Upper lobe of right lung (tissue), 1 donor: ENCODE results near the gene SEC61A2. TPM values are rescaled to one million over a fixed set of nuclear protein-coding genes. Genes with fewer than 3 reads are reported as not detected.
"Not testable (repeated sequence)": the region's sequence is repeated elsewhere in the genome, so short reads cannot be mapped to it uniquely, and the experiment has no call there.

Experiments used
- ATAC-seq: fragments of 200-7000 bp; cut with Tn5 transposase; one replicate; pipeline ENCODE4 v1.9.1; 2020; ENCODE audit warnings: mild to moderate bottlenecking, moderate library complexity
- DNase-seq: peaks from one replicate; pipeline ENCODE4 v3.0.0-alpha.2; 2020
- H3K27ac ChIP-seq: fragments of 200-600 bp; one replicate; pipeline ENCODE4 v1.8.0; 2022
- H3K27me3 ChIP-seq: fragments of 200-600 bp; one replicate; pipeline ENCODE4 v1.8.0; 2022; ENCODE audit warnings: mild to moderate bottlenecking
- H3K36me3 ChIP-seq: fragments of 200-600 bp; one replicate; pipeline ENCODE4 v1.8.0; 2022
- H3K4me1 ChIP-seq: fragments of 200-600 bp; one replicate; pipeline ENCODE4 v1.8.0; 2022
- H3K4me3 ChIP-seq: fragments of 200-600 bp; one replicate; pipeline ENCODE4 v1.8.0; 2022; ENCODE audit warnings: mild to moderate bottlenecking
- H3K9me3 ChIP-seq: fragments of 200-600 bp; one replicate; pipeline ENCODE4 v1.8.0; 2022
- CTCF ChIP-seq: fragments of 200-600 bp; IDR thresholded peaks from one replicate; pipeline ENCODE4 v1.8.0; 2022; ENCODE audit warnings: antibody characterized with exemption
- intact Hi-C: fragments of 100-400 bp; cut with DNase I; formaldehyde crosslinking; loops from one replicate; pipeline ENCODE4 v1.11.0; 2022
- total RNA-seq: library from RNA; stranded (reverse); fragmentation: NEBNext Ultra II Directional; extraction: Animal tissue kit (Norgen Biotek cat#: 25700); gene quantifications from one replicate; pipeline ENCODE4 v1.2.1, GENCODE V29; 2021
- donor health status: DM: no; HTN: yes; CAD: no; lungs with severe emphysema.

SEC61A2 gene
- total RNA-seq, 1 donor from 2014 or later: 3.9 TPM

GRCh38 chr10:12160664-12161063 is 31.2 kb downstream of the SEC61A2 start:
- ATAC-seq (no peak), DNase-seq (no peak)
- no peak overlapping the region for H3K27ac ChIP-seq
- H3K4me1 ChIP-seq: no peaks in the 10 kb centered on the region
- no peaks in the 10 kb centered on the region for H3K9me3 ChIP-seq
- peaks cover 72% of the 10 kb centered on the region for H3K36me3 ChIP-seq
- intact Hi-C loops: no loop called here
- H3K27me3 ChIP-seq: no peaks in the 10 kb centered on the region
- no peak overlapping the region for H3K4me3 ChIP-seq
- TF ChIP-seq CTCF: no peak

- intact Hi-C loops: no loop called here
- Histone ChIP-seq H3K4me1 (no peaks in the 10 kb centered on the region), H3K27me3 (no peaks in the 10 kb centered on the region), H3K4me3 (no peak overlapping the region), H3K36me3 (peaks cover 91% of the 10 kb centered on the region), H3K9me3 (no peaks in the 10 kb centered on the region), H3K27ac (no peak overlapping the region)
- no peak for TF ChIP-seq CTCF
- DNase-seq (no peak), ATAC-seq (no peak)
Observed at GRCh38 chr10:12162927-12163326, 33.5 kb downstream of the SEC61A2 start.

GRCh38 chr10:12164085-12164484 is 34.6 kb downstream of the SEC61A2 start:
- H3K4me3 ChIP-seq: no peak overlapping the region
- no peak for TF ChIP-seq CTCF
- peaks cover 91% of the 10 kb centered on the region for H3K36me3 ChIP-seq

GRCh38 chr10:12165036-12165435 is 35.6 kb downstream of the SEC61A2 start:
- intact Hi-C loops: no loop called here
- TF ChIP-seq CTCF: no peak
- H3K4me1 ChIP-seq: no peaks in the 10 kb centered on the region
- no peaks in the 10 kb centered on the region for H3K27me3 ChIP-seq
- ATAC-seq (no peak), DNase-seq (no peak)
- H3K9me3 ChIP-seq: no peaks in the 10 kb centered on the region
- H3K36me3 ChIP-seq: peaks cover 91% of the 10 kb centered on the region
- H3K27ac ChIP-seq: no peak overlapping the region
- no peak overlapping the region for H3K4me3 ChIP-seq

More at GRCh38 chr10:12164085-12164484, 34.6 kb downstream of the SEC61A2 start:
- no peaks in the 10 kb centered on the region for H3K27me3 ChIP-seq
- H3K27ac ChIP-seq: no peak overlapping the region
- no peaks in the 10 kb centered on the region for H3K9me3 ChIP-seq
- DNase-seq (no peak), ATAC-seq (no peak)
- H3K4me1 ChIP-seq: no peaks in the 10 kb centered on the region
- intact Hi-C loops: no loop called here

- ATAC-seq: no peak
- Histone ChIP-seq H3K27me3 (no peaks in the 10 kb centered on the region), H3K9me3 (no peaks in the 10 kb centered on the region), H3K4me3 (no peak overlapping the region), H3K36me3 (peaks cover 93% of the 10 kb centered on the region), H3K27ac (no peak overlapping the region), H3K4me1 (no peaks in the 10 kb centered on the region)
- TF ChIP-seq CTCF: no peak
- intact Hi-C loops: no loop called here
- no peak for DNase-seq
Observed at GRCh38 chr10:12165999-12166775, 36.7 kb downstream of the SEC61A2 start.

GRCh38 chr10:12171512-12171911 is 42.0 kb downstream of the SEC61A2 start:
- intact Hi-C loops, ATAC-seq, H3K27me3 ChIP-seq, H3K27ac ChIP-seq, H3K4me1 ChIP-seq, H3K4me3 ChIP-seq, DNase-seq, H3K9me3 ChIP-seq: not testable (repeated sequence)
- peaks cover 98% of the 10 kb centered on the region for H3K36me3 ChIP-seq
